Measurements from ENCODE around the gene ADCK2.

Gene ADCK2

DNA sequence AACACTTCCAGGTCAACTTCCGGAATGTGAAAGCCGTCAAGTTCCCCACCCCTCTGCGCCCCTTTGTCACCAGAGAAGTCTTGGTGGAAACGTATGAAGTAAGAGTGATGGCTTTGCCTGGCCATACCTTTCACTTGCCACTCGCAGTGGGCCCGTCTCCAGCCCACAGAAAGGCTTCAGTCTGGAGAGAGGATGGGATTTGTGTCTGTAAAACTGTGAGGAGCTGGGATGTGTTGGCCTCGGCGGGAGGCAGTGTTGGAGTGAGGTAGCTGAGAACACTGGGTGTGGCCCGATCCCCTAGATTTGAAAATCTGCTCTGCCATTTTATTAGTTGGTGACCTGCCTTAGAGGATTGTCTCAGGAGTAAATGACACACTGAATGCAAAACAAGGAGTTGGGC lies 6.4 kb downstream of the ADCK2 start:
- no peak for DNase-seq (ENCODE audit: low read depth)
- TF ChIP-seq, protein P1, sequence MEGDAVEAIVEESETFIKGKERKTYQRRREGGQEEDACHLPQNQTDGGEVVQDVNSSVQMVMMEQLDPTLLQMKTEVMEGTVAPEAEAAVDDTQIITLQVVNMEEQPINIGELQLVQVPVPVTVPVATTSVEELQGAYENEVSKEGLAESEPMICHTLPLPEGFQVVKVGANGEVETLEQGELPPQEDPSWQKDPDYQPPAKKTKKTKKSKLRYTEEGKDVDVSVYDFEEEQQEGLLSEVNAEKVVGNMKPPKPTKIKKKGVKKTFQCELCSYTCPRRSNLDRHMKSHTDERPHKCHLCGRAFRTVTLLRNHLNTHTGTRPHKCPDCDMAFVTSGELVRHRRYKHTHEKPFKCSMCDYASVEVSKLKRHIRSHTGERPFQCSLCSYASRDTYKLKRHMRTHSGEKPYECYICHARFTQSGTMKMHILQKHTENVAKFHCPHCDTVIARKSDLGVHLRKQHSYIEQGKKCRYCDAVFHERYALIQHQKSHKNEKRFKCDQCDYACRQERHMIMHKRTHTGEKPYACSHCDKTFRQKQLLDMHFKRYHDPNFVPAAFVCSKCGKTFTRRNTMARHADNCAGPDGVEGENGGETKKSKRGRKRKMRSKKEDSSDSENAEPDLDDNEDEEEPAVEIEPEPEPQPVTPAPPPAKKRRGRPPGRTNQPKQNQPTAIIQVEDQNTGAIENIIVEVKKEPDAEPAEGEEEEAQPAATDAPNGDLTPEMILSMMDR (conservative IDR thresholded peaks at IDR 0.05; ENCODE audit: low read depth, low read length): no peak
- no peak overlapping the region for H3K4me3 ChIP-seq (ENCODE audit: low read depth, low read length)

DNA sequence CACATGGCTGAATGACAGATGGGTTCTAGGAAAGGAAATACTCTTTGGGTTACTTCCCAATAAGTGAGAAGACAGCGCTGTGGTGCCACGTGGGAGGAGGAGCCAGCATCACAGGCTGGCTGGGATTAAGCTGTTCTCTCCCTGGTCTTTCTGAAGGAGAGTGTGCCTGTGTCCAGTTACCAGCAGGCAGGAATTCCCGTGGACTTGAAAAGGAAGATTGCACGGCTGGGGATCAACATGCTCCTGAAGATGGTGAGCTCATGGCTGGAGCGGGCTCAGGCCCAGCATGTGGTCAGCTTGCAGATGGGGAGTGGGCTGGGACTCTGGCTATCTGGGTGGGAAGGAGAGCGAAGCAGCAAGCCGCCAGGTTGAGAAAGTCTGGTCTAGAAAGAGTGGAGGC lies 8.1 kb downstream of the ADCK2 start:
- no peak for DNase-seq (ENCODE audit: low read depth)

DNA sequence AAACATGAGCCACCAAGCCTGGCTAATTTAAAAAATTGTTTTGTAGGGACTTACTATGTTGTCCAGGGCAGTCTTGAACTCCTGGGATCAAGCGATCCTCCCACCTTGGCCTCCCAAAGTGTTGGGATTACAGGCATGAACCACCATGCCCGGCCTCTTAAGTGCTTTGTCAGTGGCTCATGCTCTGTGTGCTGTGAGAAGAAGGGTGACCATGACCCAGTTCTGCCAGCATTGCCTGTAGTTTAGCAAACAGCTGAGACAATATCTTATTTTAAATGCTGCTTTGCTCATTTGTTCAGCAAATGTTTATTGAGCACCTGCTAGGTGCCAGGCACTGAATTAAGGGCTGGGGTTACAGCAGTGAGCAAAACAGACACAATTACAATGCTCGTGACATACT lies 9.0 kb downstream of the ADCK2 start:
- no peak overlapping the region for H3K4me3 ChIP-seq (ENCODE audit: low read depth, low read length)
- TF ChIP-seq, protein P1 (conservative IDR thresholded peaks at IDR 0.05; ENCODE audit: low read depth, low read length): no peak
- DNase-seq (ENCODE audit: low read depth): no peak

More for the DNA sequence above, 8.1 kb downstream of the ADCK2 start:
- no peak overlapping the region for H3K4me3 ChIP-seq (ENCODE audit: low read depth, low read length)
- TF ChIP-seq, protein P1 (conservative IDR thresholded peaks at IDR 0.05; ENCODE audit: low read depth, low read length): no peak

DNA sequence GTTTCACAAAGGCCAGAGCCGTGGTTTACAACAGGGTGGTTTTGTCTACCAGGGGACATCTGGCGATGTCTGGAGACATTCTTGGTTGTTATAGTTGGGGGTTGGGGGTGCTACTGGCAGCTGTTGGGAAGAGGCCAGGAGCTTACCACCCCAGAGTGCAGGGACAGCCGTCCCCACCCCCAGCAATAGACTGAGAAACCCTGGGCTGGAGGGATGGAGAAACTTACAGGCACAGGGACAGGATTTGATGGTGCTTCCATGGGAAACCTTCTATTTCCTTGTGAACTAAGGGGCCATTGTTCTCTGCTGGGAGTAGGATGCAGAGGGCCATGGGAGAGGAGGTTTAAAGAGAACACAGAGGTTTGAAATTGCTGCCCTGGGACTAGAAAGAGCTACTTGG lies 10.9 kb downstream of the ADCK2 start:
- DNase-seq (ENCODE audit: low read depth): no peak
- TF ChIP-seq, protein P1 (conservative IDR thresholded peaks at IDR 0.05; ENCODE audit: low read depth, low read length): no peak
- no peak overlapping the region for H3K4me3 ChIP-seq (ENCODE audit: low read depth, low read length)

DNA sequence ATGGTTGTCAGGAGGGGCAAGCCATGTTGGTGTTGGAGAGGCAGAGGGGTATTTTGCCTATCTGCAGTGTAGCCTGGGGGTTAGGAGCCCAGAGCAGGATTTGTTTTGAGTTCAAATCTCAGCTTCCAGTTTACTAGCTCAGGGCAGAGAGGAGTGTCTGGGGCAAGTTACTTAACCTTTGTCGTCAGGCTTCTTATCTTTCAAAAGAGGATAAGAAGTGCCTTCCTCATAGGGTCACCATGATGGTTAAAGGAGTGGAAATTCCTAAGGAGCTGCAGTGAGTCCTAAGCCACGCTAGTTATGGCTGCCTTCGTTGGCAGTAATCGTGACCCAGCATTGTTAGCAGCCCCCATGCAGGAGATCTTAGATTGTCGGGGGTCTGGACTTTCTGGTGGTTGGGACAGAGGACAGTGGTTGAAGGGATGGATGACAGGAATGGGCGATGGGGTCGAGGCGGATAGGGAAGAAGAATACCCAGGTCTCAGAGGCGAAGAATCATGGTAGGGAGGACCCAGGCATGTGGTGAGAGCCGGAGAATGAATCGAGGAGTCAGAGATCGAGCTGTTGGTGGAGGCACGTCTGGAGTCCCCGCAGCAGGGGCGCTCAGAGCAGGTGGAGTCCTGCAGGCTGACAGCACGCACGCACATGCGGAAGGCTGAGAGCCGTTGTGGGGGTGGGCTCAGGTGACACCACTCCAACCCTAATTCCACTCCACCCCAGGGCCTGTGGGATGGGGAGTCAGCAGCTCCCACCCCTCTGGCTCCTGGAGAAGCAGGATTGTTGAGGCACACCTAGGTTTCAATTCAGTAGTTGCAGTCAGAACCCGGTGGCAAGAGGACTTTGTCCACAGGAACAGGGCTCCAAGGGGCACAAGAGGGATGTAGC lies 11.6 kb downstream of the ADCK2 start:
- no peak for DNase-seq (ENCODE audit: low read depth)
- no peak overlapping the region for H3K4me3 ChIP-seq (ENCODE audit: low read depth, low read length)
- TF ChIP-seq, protein P1 (conservative IDR thresholded peaks at IDR 0.05; ENCODE audit: low read depth, low read length): no peak

DNA sequence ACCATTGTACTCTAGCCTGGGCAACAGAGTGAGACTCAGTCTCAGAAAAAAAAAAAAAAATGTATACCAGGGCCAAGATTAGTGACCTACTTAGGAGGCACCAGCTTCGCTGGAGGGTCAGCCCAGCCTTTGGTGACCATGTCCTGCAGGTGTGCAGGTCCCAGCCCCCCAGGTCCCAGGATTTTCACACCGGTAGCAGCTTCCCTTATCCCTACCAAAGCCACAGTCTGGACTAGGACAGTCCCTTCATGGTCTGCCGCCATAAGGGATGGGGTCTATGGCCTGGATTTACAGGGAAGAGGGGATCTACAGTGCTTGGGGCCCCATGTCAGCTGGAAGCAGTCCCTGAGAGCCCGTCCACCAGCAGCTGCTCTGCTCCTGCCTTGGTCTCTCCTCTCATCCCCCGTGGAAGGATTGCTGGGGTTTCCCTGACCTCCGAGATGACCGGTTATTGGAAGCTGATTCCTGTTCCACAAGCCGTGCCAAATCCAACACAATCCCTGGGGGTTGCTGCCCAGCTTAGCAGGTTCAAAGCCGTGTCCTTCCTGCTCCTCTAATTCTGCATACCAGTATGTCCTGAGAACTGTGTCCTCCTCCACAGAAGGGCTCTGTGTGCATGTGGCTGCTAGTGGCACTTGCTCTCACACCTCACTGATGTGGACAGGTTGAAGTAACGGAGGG lies 12.8 kb downstream of the ADCK2 start:
- no peak for DNase-seq (ENCODE audit: low read depth)
- TF ChIP-seq, protein P1 (conservative IDR thresholded peaks at IDR 0.05; ENCODE audit: low read depth, low read length): no peak
- H3K4me3 ChIP-seq (ENCODE audit: low read depth, low read length): no peak overlapping the region

Data from choroid plexus epithelial cell (primary cell).